ENCODE data around the gene RABL6. TPM values are rescaled to one million over a fixed set of nuclear protein-coding genes. Genes with fewer than 3 reads are reported as not detected.
A peak's percentile ranks its signal among the peaks of the same experiment; 100 is the strongest.
"Not testable (repeated sequence)": the region's sequence is repeated elsewhere in the genome, so short reads cannot be mapped to it uniquely, and the experiment has no call there.

RABL6 gene
- polyA plus RNA-seq, 1 donor from 2014 or later = 19.7 TPM

DNA sequence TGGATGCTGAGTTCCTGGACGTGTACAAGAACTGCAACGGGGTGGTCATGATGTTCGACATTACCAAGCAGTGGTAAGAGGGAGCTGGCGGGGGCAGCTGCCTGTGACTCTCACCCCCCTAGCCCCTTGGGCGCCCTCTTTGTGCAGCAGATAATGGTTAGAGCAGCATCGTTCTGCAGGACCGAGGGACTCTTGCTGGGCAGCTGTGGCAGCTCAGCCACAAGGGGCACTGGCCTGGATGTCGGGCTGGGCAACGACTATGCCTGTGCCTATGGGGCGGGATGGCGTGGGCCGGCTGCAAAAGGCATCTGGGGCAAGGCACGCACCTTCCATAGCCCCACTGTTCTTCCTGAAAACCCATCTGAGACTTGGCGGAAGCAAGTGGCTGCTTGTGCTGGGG lies 21.7 kb downstream of the RABL6 start:
- Mint-ChIP-seq H3K4me3 (no peak overlapping the region), H3K4me1 (no peaks in the 10 kb centered on the region), H3K36me3 (no peaks in the 10 kb centered on the region), H3K27ac (no peak overlapping the region), H3K9me3 (no peaks in the 10 kb centered on the region), H3K27me3 (no peaks in the 10 kb centered on the region)

DNA sequence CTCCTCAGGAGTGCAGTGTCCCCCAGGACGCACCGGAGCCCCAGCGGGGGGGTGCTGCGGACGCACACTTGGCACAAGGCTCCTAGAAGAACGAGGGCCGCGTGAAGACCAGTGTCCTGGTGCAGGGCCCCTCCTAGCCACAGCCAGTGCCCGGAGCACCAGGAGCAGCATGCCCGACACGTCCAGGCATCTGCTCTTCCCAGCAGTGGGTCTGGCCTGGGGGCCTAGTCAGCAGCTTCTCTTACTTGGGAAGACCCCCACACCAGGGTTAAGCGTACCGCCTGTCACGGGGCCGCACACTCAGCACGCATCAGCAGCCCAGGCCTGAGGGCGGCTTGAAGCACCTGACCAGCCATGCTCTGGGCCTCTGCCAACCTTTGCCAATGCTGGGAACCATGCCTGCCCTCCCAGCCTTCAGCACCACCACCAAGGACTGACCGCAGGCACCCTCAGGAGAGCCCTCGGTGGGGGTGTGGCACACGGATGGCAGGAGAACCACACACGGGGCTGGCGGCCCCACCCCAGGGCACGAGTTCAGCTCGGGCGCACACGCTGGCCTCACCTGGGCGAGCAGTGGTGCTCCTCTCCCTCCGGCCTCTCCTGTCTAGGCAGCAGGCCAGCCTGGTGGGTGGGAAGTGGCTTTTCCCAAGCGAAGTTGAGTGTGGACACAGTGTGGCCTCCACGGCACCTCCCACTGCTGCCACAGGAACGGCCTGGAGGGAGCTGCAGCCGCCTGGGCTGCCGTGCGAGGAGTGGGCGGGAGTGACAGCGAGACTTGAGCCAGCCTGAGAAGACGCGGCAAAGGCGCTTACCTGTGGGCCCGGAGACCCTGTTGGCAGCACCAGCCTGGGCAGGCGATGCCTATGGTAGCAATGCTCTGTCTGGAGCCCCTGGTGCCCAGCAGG lies 22.5 kb downstream of the RABL6 start:
- Mint-ChIP-seq H3K4me3 (no peak overlapping the region), H3K36me3 (no peaks in the 10 kb centered on the region), H3K4me1 (no peaks in the 10 kb centered on the region), H3K27me3 (no peaks in the 10 kb centered on the region), H3K9me3 (no peaks in the 10 kb centered on the region), H3K27ac (no peak overlapping the region)

DNA sequence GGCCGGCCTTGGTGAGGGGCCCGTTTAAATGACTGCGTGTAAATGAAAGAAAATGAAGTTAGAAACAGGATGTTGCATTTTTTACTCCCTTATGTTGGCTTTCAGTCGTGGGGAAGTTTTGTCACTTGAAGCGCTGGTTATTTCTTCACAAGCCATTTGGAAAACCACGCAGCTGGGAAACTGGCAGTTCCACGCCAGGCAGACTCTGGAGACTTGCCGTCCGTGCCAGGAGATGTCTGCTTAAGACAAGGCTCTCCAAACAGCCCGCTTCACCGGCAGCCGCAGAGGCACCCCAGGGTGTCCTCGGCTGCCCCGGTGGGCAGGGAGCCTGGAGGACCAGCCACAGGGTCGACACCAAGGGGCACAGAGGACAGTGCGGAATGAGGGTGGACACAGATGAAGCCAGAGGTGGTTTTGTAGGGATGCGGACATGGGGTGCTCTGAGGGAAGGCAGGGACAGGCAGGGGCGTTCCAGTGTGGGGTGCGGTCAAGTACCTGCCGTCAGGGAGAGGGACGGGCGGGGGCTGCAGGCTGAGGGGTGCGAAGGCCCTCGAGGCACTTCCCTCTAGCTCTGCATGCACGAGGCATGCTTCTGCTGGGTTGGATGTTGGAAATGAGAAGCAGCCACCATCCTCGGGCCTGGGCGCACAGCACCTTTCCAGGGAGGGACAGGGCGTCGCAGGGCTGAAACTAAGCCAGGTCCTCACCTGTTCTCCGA lies 23.4 kb downstream of the RABL6 start:
- Mint-ChIP-seq H3K27ac (no peak overlapping the region), H3K4me3 (no peak overlapping the region), H3K27me3 (no peaks in the 10 kb centered on the region), H3K36me3 (no peaks in the 10 kb centered on the region), H3K9me3 (no peaks in the 10 kb centered on the region), H3K4me1 (no peaks in the 10 kb centered on the region)

DNA sequence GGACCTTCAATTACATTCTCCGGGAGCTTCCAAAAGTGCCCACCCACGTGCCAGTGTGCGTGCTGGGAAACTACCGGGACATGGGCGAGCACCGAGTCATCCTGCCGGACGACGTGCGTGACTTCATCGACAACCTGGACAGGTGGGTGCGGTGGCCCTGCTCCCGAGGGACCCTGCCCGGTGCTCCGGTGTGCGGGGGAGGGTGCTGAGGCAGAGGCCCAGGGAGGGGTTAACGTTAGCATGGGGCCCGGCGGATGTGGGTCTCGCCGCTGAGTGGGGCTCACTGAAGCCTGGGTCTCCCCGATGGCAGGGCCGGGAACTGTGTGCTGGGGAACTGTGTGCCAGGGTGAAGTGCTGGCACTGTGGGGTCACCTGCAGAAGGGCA lies 24.0 kb downstream of the RABL6 start:
- H3K9me3 Mint-ChIP-seq = no peaks in the 10 kb centered on the region
- H3K4me3 Mint-ChIP-seq = no peak overlapping the region
- no peaks in the 10 kb centered on the region for H3K36me3 Mint-ChIP-seq
- H3K27ac Mint-ChIP-seq = no peak overlapping the region
- H3K4me1 Mint-ChIP-seq = no peaks in the 10 kb centered on the region
- H3K27me3 Mint-ChIP-seq = no peaks in the 10 kb centered on the region

DNA sequence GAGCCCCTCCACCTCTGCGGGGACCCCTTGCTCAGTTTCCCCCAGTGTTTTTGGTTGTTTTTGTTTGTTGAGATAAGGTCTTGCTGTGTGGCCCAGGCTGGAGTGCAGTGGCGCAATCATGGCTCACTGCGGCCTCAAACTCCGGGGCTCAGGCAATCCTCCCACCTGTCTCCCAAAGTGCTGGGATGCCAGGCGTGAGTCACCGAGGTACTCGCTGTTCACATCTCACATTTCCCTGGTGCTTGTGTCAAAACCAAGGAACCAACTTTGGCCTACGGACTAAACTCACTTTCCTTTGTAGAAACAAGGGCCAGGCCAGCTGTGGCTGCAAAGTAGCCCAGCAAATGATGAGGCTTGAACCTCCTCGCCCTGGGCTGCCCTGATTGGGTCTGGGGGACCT lies 24.8 kb downstream of the RABL6 start:
- Mint-ChIP-seq H3K36me3 (no peaks in the 10 kb centered on the region), H3K4me1 (no peaks in the 10 kb centered on the region), H3K4me3 (no peak overlapping the region), H3K27ac (no peak overlapping the region), H3K27me3 (no peaks in the 10 kb centered on the region), H3K9me3 (no peaks in the 10 kb centered on the region)

DNA sequence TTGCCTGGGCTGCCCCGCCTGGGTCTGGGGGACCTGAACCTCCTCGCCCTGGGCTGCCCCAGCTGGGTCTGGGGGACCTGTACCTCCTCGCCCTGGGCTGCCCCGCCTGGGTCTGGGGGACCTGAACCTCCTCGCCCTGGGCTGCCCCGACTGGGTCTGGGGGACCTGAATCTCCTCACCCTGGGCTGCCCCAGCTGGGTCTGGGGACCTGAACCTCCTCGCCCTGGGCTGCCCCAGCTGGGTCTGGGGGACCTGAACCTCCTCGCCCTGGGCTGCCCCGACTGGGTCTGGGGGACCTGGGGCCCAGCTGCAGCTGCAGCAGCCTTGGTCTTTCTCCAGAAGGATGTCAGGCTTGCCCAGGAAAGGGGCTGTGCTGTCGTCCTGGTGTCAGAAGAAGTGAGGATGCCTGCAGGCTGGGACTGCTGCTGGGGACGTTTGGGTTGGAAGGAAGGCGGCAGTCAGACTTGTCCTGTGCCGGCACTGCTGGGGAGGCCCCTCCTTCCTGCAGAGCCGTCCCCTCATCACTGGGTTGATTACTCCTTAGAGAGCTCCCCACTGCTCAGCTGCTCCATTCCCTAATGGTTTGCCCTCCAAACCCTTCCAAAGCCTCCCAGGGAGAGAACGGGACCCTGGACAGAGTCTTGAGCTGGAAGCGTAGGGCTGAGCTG lies 25.8 kb downstream of the RABL6 start:
- H3K27me3 Mint-ChIP-seq, H3K4me3 Mint-ChIP-seq, H3K36me3 Mint-ChIP-seq, H3K4me1 Mint-ChIP-seq, H3K9me3 Mint-ChIP-seq: not testable (repeated sequence)
- peak overlapping the region in 1 of 3 donors; percentile 39 for H3K27ac Mint-ChIP-seq

DNA sequence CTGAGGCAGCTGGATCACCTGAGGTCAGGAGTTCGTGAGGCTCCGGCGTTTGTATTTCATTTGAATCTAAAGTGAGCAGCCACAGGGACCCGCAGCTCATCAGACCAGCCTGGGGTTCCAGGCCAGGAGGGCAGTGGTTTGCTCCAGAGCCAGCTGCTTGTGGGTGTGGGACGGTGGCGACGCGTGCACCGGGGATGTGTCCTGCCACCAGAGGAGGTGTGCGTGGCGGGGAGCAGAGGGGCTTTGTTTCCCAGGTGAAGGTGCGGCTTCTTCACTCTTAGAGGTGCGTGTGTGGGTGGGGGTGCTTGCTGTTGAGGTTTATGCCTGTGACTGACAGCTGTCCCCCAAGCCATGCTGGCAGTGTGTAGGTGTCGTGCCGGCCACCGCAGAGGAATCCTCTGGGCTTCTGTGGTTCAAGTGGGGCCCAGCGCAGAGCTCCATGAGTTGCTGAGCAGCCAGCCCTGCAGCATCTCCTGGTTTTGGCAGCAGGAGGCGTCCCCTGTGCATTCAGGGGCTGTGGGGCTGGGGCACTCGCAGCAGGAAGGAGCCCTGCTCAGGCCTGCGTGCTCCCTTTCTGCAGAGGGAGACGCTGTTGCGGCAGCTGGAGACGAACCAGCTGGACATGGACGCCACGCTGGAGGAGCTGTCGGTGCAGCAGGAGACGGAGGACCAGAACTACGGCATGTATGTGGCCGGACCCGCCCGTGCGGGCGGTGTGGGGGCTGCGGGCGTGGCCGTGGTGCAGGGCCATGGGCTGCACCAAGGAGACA lies 27.6 kb downstream of the RABL6 start:
- Mint-ChIP-seq H3K4me3 (no peak overlapping the region), H3K36me3 (no peaks in the 10 kb centered on the region), H3K27me3 (no peaks in the 10 kb centered on the region), H3K9me3 (no peaks in the 10 kb centered on the region), H3K27ac (no peak overlapping the region), H3K4me1 (no peaks in the 10 kb centered on the region)

DNA sequence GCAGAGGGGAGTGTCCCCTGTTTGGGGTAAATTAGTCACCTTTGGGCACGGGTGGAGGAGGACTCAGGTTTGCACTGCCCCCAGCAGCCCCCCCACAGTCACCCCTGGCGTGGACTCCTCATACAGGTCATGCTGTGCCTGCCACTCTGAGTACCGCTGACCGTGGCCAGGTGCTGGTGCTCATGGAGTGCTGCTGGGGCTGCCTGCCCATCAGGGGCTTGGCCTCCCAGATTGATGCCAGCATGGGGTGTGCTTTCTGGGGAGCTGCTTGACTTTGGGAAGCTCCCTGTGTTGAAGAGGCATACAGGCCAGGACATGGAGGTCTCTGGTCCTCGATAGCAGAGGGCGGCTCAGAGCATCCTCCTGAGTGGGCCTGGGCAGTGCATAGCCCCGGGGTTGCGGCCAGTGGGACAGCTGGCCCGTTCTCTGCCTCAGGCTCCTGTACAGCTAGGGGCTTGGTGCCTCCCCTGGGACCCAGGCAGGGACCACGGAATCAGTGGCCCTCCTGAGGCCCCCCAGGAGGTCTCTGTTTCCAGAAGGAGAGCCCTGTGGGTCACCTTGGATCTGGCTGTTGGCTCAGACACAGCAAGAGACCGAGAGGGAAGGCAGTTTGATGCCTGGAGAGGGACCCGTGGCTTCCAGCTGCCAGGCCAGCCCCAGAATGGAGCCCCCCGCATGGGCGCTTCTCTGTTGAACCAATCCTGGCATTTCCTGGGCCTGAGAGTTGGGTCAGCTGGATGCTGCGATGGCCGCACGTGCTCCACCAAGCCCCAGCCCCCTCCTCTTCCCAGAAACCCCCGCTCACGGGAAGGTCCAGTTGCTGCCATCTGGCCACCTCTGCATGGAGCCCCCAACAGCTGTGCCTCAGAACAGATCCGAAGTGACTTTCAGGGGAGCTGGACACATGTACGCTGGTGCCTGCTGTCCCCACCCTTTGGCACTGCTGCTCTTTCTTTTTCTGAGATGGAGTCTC lies 28.5 kb downstream of the RABL6 start:
- Mint-ChIP-seq H3K36me3 (no peaks in the 10 kb centered on the region), H3K4me3 (no peak overlapping the region), H3K27ac (no peak overlapping the region), H3K4me1 (no peaks in the 10 kb centered on the region), H3K9me3 (no peaks in the 10 kb centered on the region), H3K27me3 (no peaks in the 10 kb centered on the region)

DNA sequence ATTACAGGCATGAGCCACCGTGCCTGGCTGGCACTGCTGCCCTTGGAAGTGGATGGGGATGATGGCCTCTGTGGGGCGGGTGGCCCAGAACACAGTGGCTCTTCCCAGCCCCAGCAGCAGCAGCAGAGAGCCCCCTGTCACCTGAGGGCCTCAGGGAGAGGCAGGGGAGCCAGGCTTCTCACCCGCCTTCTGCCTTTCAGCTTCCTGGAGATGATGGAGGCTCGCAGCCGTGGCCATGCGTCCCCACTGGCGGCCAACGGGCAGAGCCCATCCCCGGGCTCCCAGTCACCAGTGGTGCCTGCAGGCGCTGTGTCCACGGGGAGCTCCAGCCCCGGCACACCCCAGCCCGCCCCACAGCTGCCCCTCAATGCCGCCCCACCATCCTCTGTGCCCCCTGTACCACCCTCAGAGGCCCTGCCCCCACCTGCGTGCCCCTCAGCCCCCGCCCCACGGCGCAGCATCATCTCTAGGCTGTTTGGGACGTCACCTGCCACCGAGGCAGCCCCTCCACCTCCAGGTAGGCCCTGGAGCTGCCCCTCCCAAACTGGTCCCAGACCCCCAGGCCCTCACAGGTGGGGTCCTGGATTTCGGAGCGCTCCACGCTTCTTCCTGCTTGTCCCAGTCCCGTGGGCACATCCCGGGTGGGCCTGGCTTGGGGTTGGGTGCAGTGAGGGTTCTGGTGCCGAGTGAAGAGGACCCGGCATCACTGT lies 29.6 kb downstream of the RABL6 start:
- no peaks in the 10 kb centered on the region for H3K27me3 Mint-ChIP-seq

DNA sequence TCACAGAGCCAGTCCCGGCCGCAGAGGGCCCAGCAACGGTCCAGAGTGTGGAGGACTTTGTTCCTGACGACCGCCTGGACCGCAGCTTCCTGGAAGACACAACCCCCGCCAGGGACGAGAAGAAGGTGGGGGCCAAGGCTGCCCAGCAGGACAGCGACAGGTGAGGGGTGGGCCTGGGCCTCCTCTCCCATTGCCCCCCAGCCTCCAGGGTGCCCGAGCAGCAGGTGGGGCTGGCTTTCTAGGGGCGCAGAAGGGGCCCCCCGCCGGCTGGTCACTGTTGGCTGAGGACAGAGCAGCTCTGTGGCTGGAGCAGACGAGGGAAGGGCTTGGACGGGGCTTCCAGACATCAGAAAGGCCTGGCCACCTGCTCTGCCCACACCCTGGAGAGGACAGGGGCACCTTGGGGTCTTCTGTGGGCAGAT lies 30.1 kb downstream of the RABL6 start:
- not testable (repeated sequence) for H3K9me3 Mint-ChIP-seq, H3K27ac Mint-ChIP-seq, H3K27me3 Mint-ChIP-seq, H3K36me3 Mint-ChIP-seq, H3K4me1 Mint-ChIP-seq, H3K4me3 Mint-ChIP-seq

More for the DNA sequence above, 29.6 kb downstream of the RABL6 start:
- Mint-ChIP-seq H3K4me1 (peaks cover 0 to 3% (median 2%) of the 10 kb centered on the region in 3 donors), H3K27ac (no peak overlapping the region), H3K36me3 (no peaks in the 10 kb centered on the region), H3K4me3 (no peak overlapping the region), H3K9me3 (no peaks in the 10 kb centered on the region)

DNA sequence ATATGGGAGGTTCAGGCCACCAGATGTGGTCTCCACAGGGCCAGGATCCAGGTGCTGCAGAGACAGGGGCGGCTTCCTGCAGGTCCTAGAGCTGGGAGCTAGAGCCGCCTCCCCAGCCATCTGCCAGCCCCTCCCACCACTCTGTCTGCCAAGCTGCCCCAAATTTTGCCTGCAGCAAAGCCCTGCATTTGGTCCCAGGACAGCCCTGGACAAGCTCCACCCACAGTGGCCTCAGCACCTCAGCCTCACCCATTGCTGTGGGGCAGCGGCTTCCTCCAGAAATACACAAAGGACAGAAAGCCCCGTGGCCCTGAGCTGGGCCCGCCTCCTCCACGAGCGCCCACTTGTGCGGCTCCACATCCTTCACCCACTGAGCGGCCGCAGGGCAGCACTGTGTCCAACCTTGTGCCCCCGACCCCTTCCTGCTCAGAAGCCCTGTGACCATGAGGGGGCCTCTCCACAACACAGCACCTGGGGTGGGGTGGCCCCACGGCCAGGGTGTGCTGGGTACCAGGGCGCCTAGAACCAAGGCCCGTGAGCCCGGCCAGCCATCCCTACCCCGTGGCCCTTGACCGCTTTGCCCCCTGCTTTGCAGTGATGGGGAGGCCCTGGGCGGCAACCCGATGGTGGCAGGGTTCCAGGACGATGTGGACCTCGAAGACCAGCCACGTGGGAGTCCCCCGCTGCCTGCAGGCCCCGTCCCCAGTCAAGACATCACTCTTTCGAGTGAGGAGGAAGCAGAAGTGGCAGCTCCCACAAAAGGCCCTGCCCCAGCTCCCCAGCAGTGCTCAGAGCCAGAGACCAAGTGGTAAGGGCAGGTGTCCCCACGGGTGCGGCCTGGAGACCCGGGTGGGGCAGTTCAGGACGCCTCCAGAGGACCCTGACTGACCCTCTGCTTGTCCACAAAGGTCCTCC lies 30.8 kb downstream of the RABL6 start:
- Mint-ChIP-seq H3K27ac (no peak overlapping the region), H3K4me1 (peaks cover 2 to 4% (median 3%) of the 10 kb centered on the region in 3 donors), H3K4me3 (peak overlapping the region in 1 of 4 donors; percentile 75), H3K9me3 (no peaks in the 10 kb centered on the region), H3K27me3 (peaks cover 2% of the 10 kb centered on the region), H3K36me3 (no peaks in the 10 kb centered on the region)

DNA sequence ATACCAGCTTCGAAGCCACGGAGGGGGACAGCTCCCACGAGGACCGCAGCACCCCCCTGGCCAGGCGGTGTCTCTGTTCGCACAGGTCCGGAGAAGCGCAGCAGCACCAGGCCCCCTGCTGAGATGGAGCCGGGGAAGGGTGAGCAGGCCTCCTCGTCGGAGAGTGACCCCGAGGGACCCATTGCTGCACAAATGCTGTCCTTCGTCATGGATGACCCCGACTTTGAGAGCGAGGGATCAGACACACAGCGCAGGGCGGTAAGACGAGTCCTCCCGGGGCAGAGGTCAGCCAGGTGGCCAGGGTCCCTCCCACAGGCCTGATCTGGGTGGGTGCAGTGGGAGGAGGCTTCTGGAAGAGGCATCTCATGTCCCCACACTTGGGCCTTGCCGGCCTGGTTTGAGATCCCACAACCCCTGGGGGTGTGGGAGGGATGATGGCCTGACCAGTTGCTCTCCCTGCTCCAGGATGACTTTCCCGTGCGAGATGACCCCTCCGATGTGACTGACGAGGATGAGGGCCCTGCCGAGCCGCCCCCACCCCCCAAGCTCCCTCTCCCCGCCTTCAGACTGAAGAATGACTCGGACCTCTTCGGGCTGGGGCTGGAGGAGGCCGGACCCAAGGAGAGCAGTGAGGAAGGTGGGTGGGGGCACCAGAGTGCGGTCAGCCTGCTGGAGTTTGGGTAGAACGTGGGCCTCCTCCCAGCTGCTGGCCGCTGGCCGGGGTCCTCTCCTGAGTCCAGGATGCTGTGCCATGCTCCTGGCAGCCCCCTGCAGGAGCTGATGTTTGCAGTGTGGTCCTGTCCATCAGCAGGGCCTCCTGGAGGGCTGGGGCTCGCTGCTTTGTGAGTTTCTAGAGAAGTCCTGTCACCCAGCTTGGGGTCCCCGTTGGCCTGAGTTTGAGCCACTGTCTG lies 31.7 kb downstream of the RABL6 start:
- no peaks in the 10 kb centered on the region for H3K9me3 Mint-ChIP-seq
- H3K27ac Mint-ChIP-seq = peak overlapping the region in 2 of 3 donors; percentile 25 to 68
- no peaks in the 10 kb centered on the region for H3K36me3 Mint-ChIP-seq
- H3K4me1 Mint-ChIP-seq = peaks cover 3 to 5% (median 4%) of the 10 kb centered on the region in 3 donors
- H3K4me3 Mint-ChIP-seq = peak overlapping the region in 1 of 4 donors; percentile 35
- peaks cover 4% of the 10 kb centered on the region for H3K27me3 Mint-ChIP-seq
